ENCODE data around the gene GLG1.

Gene GLG1

GRCh38 chr16:74469946-74470478 lies 136.9 kb downstream of the GLG1 start:
- Histone ChIP-seq H3K27me3 (ENCODE audit: insufficient read depth, low read length) (no peaks in the 10 kb centered on the region), H3K4me1 (ENCODE audit: insufficient read depth, low read length) (no peaks in the 10 kb centered on the region), H3K9me3 (ENCODE audit: insufficient read depth, low read depth, low read length) (no peaks in the 10 kb centered on the region), H3K9ac (ENCODE audit: low read depth, low read length) (no peak overlapping the region), H3K36me3 (ENCODE audit: insufficient read depth, low read length) (peaks cover 91% of the 10 kb centered on the region), H3K27ac (ENCODE audit: low read depth, low read length) (no peak overlapping the region), H3K4me3 (ENCODE audit: low read length) (no peak overlapping the region)
- 91% methylated on average over 5 of the region's 6 CpGs for WGBS

- peaks cover 92% of the 10 kb centered on the region for H3K36me3 ChIP-seq (ENCODE audit: insufficient read depth, low read length)
- H3K27me3 ChIP-seq (ENCODE audit: insufficient read depth, low read length) = no peaks in the 10 kb centered on the region
- H3K27ac ChIP-seq (ENCODE audit: low read depth, low read length) = no peak overlapping the region
- WGBS = 96% methylated on average over 9 of the region's 9 CpGs
- no peaks in the 10 kb centered on the region for H3K9me3 ChIP-seq (ENCODE audit: insufficient read depth, low read depth, low read length)
- no peaks in the 10 kb centered on the region for H3K4me1 ChIP-seq (ENCODE audit: insufficient read depth, low read length)
- H3K4me3 ChIP-seq (ENCODE audit: low read length) = no peak overlapping the region
- no peak overlapping the region for H3K9ac ChIP-seq (ENCODE audit: low read depth, low read length)
Measured at GRCh38 chr16:74468807-74469525, 137.9 kb downstream of the GLG1 start.

GRCh38 chr16:74466872-74467271 lies 140.0 kb downstream of the GLG1 start:
- Histone ChIP-seq H3K9ac (ENCODE audit: low read depth, low read length) (no peak overlapping the region), H3K9me3 (ENCODE audit: insufficient read depth, low read depth, low read length) (no peaks in the 10 kb centered on the region), H3K27ac (ENCODE audit: low read depth, low read length) (no peak overlapping the region), H3K27me3 (ENCODE audit: insufficient read depth, low read length) (no peaks in the 10 kb centered on the region), H3K4me3 (ENCODE audit: low read length) (no peak overlapping the region), H3K36me3 (ENCODE audit: insufficient read depth, low read length) (peaks cover 96% of the 10 kb centered on the region), H3K4me1 (ENCODE audit: insufficient read depth, low read length) (no peaks in the 10 kb centered on the region)
- WGBS = 97% methylated on average over 5 of the region's 5 CpGs

GRCh38 chr16:74465851-74466685 lies 140.8 kb downstream of the GLG1 start:
- Histone ChIP-seq H3K27me3 (ENCODE audit: insufficient read depth, low read length) (no peaks in the 10 kb centered on the region), H3K4me3 (ENCODE audit: low read length) (no peak overlapping the region), H3K9me3 (ENCODE audit: insufficient read depth, low read depth, low read length) (no peaks in the 10 kb centered on the region), H3K27ac (ENCODE audit: low read depth, low read length) (no peak overlapping the region), H3K9ac (ENCODE audit: low read depth, low read length) (no peak overlapping the region), H3K36me3 (ENCODE audit: insufficient read depth, low read length) (peaks cover 93% of the 10 kb centered on the region), H3K4me1 (ENCODE audit: insufficient read depth, low read length) (no peaks in the 10 kb centered on the region)
- WGBS = 89% methylated on average over 6 of the region's 6 CpGs

GRCh38 chr16:74465281-74465680 lies 141.6 kb downstream of the GLG1 start:
- WGBS = 95% methylated on average over 7 of the region's 7 CpGs
- Histone ChIP-seq H3K4me3 (ENCODE audit: low read length) (no peak overlapping the region), H3K27ac (ENCODE audit: low read depth, low read length) (no peak overlapping the region), H3K9ac (ENCODE audit: low read depth, low read length) (no peak overlapping the region), H3K27me3 (ENCODE audit: insufficient read depth, low read length) (no peaks in the 10 kb centered on the region), H3K4me1 (ENCODE audit: insufficient read depth, low read length) (no peaks in the 10 kb centered on the region), H3K36me3 (ENCODE audit: insufficient read depth, low read length) (peaks cover 94% of the 10 kb centered on the region), H3K9me3 (ENCODE audit: insufficient read depth, low read depth, low read length) (no peaks in the 10 kb centered on the region)

GRCh38 chr16:74463888-74464287 lies 143.0 kb downstream of the GLG1 start:
- H3K27ac ChIP-seq (ENCODE audit: low read depth, low read length) = no peak overlapping the region
- no peak overlapping the region for H3K9ac ChIP-seq (ENCODE audit: low read depth, low read length)
- no peaks in the 10 kb centered on the region for H3K9me3 ChIP-seq (ENCODE audit: insufficient read depth, low read depth, low read length)
- H3K4me3 ChIP-seq (ENCODE audit: low read length) = no peak overlapping the region
- WGBS = 97% methylated on average over 2 of the region's 2 CpGs
- H3K4me1 ChIP-seq (ENCODE audit: insufficient read depth, low read length) = no peaks in the 10 kb centered on the region
- H3K27me3 ChIP-seq (ENCODE audit: insufficient read depth, low read length) = no peaks in the 10 kb centered on the region
- peaks cover 92% of the 10 kb centered on the region for H3K36me3 ChIP-seq (ENCODE audit: insufficient read depth, low read length)

- Histone ChIP-seq H3K27ac (ENCODE audit: low read depth, low read length) (no peak overlapping the region), H3K4me1 (ENCODE audit: insufficient read depth, low read length) (no peaks in the 10 kb centered on the region), H3K9me3 (ENCODE audit: insufficient read depth, low read depth, low read length) (no peaks in the 10 kb centered on the region), H3K4me3 (ENCODE audit: low read length) (no peak overlapping the region), H3K36me3 (ENCODE audit: insufficient read depth, low read length) (peaks cover 93% of the 10 kb centered on the region), H3K27me3 (ENCODE audit: insufficient read depth, low read length) (no peaks in the 10 kb centered on the region), H3K9ac (ENCODE audit: low read depth, low read length) (no peak overlapping the region)
- 96% methylated on average over 4 of the region's 4 CpGs for WGBS
Measured at GRCh38 chr16:74462361-74462760, 144.6 kb downstream of the GLG1 start.

GRCh38 chr16:74461826-74462225 lies 145.1 kb downstream of the GLG1 start:
- Histone ChIP-seq H3K9me3 (ENCODE audit: insufficient read depth, low read depth, low read length) (no peaks in the 10 kb centered on the region), H3K27me3 (ENCODE audit: insufficient read depth, low read length) (no peaks in the 10 kb centered on the region), H3K9ac (ENCODE audit: low read depth, low read length) (no peak overlapping the region), H3K4me1 (ENCODE audit: insufficient read depth, low read length) (no peaks in the 10 kb centered on the region), H3K4me3 (ENCODE audit: low read length) (no peak overlapping the region), H3K27ac (ENCODE audit: low read depth, low read length) (no peak overlapping the region), H3K36me3 (ENCODE audit: insufficient read depth, low read length) (peaks cover 93% of the 10 kb centered on the region)
- WGBS = 95% methylated on average over 9 of the region's 9 CpGs

- Histone ChIP-seq H3K4me3 (ENCODE audit: low read length) (no peak overlapping the region), H3K27me3 (ENCODE audit: insufficient read depth, low read length) (no peaks in the 10 kb centered on the region), H3K4me1 (ENCODE audit: insufficient read depth, low read length) (no peaks in the 10 kb centered on the region), H3K36me3 (ENCODE audit: insufficient read depth, low read length) (peaks cover 93% of the 10 kb centered on the region), H3K9me3 (ENCODE audit: insufficient read depth, low read depth, low read length) (no peaks in the 10 kb centered on the region), H3K9ac (ENCODE audit: low read depth, low read length) (no peak overlapping the region), H3K27ac (ENCODE audit: low read depth, low read length) (no peak overlapping the region)
- WGBS = 96% methylated on average over 7 of the region's 7 CpGs
Measured at GRCh38 chr16:74460542-74460941, 146.4 kb downstream of the GLG1 start.

GRCh38 chr16:74456290-74456625 lies 150.7 kb downstream of the GLG1 start:
- 96% methylated on average over 16 of the region's 16 CpGs for WGBS
- Histone ChIP-seq H3K9me3 (ENCODE audit: insufficient read depth, low read depth, low read length) (no peaks in the 10 kb centered on the region), H3K27ac (ENCODE audit: low read depth, low read length) (no peak overlapping the region), H3K4me1 (ENCODE audit: insufficient read depth, low read length) (no peaks in the 10 kb centered on the region), H3K9ac (ENCODE audit: low read depth, low read length) (no peak overlapping the region), H3K4me3 (ENCODE audit: low read length) (no peak overlapping the region), H3K27me3 (ENCODE audit: insufficient read depth, low read length) (no peaks in the 10 kb centered on the region), H3K36me3 (ENCODE audit: insufficient read depth, low read length) (peaks cover 86% of the 10 kb centered on the region)

GRCh38 chr16:74455619-74456289 lies 151.2 kb downstream of the GLG1 start:
- H3K4me1 ChIP-seq (ENCODE audit: insufficient read depth, low read length) = no peaks in the 10 kb centered on the region
- H3K4me3 ChIP-seq (ENCODE audit: low read length) = no peak overlapping the region
- H3K9me3 ChIP-seq (ENCODE audit: insufficient read depth, low read depth, low read length) = no peaks in the 10 kb centered on the region
- H3K27me3 ChIP-seq (ENCODE audit: insufficient read depth, low read length) = no peaks in the 10 kb centered on the region
- peaks cover 89% of the 10 kb centered on the region for H3K36me3 ChIP-seq (ENCODE audit: insufficient read depth, low read length)
- H3K27ac ChIP-seq (ENCODE audit: low read depth, low read length) = no peak overlapping the region
- 96% methylated on average over 10 of the region's 10 CpGs for WGBS
- H3K9ac ChIP-seq (ENCODE audit: low read depth, low read length) = no peak overlapping the region

All from HUES64 (cell line).